GM19240 (cell line): Measurements from ENCODE around the gene KRT73.

Experiments
- DNase-seq: peaks from one replicate; pipeline ENCODE4 v3.0.0; 2011; ENCODE audit warnings: low spot score; ENCODE audit not compliant: insufficient read length

Gene KRT73

DNA sequence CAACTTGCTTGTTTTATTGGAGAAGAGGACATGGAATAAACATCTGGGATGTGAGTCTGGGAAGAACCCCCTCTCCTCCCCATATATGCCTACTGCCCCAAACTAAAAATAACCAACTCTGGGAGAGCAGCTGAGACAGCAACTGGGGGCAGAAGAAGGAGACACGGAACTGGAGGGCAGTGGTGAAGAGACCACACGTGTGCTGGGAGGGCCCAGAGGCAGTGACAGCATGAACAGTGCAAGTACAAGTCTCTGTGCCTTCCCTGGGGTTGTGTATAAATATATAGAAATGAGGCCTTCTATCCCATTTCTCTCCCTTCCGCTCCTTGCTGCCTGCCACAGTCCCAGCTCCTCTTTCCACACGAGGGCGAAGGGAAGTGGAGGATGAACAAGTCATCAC lies 4.0 kb upstream of the KRT73 start:
- no peak for DNase-seq

DNA sequence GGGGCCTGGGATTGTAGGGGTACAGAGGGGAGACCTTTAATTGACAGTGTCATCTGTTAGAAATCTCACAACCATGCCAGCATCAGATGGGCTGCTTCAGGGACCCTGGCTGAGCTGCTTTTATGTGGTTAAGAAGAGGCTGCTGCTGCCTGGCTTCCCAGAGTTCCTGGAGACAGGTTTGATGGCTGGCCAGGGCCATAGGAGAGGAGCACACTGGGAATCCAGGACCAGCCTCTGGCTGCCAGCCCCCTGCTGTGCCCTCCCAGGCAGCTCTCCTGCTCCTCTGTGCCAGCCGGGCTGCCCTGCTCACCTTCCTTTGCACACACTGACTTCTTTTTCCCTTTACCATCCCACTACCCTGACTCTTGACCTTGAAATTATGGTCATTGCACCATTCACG lies 507 bp upstream of the KRT73 start:
- no peak for DNase-seq

DNA sequence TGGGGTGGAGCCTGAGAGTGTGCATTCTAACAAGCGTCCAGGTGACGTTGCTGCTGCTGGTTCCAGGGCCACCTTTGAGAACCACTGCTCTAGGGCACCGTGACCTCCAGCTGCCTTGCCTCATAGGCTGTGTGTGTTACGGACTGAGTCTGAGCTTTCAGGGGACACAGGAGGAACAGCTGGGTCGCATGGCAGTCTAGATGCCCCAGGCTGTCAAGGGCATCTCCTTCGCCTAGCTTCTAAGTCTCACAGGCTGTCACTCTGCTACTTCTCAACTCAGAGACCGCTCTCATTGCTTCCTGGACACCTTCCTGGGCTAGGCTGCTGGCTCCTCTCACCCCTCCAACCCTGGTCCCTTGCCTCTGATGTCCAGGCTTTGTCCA lies 965 bp downstream of the KRT73 start:
- no peak for DNase-seq

DNA sequence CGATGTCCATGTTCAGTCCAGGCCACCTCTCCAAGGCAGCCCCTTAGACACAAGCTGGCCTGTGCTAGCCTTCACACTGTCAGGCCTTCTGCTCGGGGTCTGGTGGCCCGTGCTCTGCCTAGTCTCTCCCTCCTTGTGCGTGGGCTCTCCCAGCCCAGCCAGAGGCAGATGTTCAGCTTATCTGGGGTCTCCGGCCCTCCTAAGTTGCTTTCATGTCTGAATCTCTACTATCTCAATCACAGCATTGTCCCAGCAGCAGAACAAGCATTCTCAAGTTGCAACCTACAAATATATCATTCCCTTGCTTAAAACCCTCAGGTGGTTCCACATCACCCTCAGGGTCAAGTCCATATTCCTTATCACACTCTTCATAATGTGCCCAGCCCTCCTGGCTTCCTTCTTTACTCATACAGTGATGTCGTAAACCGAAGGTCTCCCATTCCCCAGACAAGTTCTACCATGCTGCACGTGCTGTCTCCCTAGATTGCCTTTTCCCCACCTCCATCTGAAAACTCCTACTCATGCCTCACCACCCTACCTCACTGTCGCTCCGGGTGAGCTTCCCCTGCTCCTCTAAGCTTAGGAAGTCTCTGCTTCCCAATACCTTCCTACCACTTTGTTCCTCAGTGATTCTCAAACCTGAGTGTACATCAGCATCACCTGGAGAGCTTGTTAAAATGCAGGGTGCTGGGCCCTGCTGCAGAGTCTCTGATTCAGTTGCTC lies 1.5 kb downstream of the KRT73 start:
- no peak for DNase-seq

DNA sequence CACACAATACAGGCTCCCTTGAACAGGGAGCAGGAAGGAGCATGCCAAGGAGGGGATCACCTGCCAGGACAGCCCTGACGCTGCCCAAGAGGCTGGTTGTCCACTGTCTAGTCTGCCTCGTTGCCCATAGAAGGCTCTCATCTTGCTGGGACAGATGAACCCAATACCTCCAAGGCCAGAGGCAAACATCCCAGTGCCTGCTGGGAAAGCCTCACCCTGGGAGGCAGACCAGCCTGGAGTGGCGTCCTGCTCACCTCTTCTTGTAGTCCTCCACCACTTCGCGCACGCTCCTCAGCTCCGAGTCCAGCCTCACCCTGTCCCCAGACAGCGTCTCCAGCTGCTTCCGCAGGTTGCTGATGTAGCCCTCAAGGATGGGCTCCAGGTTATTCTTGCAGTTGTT lies 2.4 kb downstream of the KRT73 start:
- no peak for DNase-seq

DNA sequence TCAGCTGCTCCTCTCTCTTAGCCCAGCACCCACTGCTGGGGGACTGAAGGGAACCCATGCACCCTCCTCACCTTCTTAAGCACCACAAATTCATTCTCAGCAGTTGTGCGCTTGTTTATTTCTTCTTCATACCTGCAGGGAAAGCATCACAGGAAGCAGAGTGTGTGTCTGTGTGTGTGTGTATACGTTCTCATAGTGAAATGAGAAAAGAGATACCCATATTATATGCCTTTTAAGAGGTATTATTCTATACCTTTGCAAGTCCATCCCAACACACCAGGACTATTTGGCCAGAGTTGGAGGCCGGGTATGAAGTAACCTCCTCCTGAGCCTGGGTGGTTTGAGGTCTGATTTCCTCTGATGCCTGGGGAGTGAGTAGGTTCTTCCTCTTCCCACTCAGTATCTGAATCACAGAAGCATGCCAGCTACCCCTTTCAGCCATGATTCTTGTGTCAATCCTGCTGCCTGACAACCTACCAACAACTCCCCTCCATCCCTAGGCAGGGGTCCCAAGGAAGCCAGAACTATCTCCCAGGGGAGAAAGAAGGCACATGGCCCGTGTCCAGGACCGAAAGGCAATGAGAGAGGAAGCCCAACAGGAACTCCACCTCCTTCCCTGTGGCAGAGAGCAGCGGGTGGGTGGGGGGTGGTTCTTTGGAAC lies 3.0 kb downstream of the KRT73 start:
- DNase-seq = no peak

DNA sequence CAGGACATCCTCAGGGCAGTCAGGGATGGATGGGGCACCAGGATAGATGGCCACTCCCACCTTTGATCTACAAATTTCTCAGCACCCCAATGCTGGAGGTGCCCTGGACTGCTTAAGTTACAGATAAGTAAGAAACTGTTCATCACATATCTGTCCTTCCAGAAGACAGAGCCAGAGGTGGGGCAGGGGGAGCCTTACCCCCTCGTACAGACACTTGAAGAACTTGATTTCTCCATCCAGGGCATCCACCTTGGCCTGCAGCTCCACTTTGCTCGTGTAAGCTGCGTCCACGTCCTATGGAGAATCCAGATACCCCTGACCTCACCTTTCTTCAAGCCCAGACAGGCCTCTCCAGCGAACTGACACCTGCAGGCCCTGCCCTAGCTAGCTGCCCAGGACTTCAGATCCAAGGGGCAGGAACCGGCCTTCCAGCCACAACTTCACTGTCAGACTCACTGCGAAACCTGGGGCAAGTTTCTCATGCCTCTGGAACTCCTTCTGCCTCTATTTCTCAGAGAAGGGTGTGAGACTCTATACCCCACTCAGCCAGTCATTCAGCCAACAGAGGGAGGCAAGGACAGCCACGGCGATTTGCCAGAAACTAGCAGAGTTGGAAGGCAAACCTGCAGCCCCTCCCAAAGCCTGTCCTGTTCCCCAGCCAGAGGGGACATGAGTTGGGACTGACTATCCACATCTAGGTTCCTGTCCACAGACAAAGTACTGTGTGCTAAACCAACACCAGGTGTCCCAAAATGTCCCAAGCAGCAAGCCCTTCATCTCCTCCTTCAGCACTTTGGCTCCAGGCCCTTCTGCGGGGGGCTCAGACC lies 3.8 kb downstream of the KRT73 start:
- DNase-seq = no peak

DNA sequence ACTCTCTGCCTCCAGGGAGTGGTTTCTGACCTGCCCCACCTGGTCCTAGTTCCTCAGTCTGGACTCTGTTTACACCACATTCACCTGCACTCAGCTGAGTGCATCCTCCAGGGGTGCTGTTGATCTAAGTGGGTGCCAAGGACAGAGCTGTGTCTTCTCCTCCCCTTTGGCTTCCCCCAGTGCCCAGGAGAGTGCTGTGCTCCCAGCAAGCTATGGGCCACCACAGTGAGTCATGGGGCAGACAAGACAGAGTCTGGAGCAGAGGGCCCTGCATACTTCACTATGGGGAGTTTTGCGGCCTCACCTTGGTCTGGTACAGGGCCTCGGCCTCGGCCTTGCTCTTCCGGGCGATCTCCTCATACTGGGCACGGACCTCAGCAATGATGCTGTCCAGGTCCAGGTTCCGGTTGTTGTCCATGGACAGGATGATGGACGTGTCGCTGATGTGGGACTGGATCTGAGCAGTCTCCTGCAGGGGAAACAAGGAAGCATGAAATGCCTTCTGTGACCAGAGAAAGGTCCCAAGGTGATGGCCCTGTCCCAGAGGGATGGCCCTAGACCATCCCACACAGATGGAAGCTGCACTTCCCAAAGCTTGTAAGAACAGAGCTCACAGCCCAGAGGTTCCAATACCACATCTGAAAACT lies 4.9 kb downstream of the KRT73 start:
- no peak for DNase-seq

DNA sequence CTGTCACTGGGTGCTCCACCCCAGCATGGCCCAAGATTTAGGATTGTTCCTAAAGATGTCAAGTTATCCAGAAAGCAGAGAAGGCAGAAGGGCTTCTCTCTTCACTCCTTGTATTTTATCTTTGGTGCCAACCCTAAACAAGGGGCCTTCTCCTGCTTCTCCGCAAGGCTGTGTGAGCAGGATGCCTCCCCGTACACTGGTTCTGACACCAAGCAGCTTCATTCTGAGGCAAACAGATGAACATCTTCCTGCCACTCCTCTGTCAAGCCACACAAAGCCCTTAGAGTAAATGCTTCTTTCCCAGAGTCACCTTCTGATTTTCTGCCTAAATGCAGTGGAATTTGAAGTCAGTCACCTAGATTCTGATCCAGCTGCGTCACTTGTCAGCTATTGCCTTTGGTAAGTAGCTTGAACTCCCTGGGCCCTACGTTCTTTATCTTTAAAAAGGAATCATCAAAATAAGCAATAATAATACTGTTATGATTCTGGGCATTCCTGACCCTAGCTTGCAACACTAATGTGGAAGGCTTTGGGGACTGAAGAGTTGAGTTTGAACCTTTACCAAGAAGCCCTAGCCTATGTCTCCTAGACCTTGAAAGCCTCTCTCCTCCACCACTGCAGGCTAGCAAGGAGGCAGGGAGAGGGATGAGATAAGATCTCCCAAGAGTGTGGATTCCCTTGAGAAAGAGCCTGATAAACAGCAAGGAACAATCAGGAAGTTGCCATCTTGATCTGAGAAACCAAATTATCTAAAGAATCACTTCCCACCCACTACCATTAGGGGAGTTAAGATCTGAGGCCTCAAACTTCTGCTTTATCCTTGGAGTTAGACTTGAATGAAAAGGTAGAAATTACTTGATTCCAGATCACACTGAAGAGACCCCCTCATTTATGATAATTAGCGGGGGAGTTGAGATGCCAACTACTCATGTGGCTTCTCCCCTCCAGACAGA lies 5.7 kb downstream of the KRT73 start:
- DNase-seq = no peak

DNA sequence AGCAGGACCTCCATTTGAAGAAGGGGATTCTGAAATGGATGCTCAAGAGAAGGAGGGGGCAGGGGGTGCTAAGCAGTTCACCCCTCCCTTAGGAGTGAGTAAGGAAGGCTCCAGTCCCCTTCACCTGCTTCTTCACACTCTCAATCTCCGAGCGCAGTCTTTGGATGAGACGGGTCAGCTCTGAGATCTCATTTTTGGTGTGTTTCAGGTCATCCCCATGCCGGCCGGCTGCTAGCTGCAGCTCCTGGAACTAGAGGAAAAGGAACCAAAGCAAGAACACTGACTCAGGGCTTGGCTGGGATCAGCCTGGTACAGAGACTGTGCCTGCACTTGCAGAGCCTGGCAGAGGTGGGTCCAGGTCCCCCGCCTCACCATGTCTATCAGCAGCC lies 7.3 kb downstream of the KRT73 start:
- DNase-seq = no peak

DNA sequence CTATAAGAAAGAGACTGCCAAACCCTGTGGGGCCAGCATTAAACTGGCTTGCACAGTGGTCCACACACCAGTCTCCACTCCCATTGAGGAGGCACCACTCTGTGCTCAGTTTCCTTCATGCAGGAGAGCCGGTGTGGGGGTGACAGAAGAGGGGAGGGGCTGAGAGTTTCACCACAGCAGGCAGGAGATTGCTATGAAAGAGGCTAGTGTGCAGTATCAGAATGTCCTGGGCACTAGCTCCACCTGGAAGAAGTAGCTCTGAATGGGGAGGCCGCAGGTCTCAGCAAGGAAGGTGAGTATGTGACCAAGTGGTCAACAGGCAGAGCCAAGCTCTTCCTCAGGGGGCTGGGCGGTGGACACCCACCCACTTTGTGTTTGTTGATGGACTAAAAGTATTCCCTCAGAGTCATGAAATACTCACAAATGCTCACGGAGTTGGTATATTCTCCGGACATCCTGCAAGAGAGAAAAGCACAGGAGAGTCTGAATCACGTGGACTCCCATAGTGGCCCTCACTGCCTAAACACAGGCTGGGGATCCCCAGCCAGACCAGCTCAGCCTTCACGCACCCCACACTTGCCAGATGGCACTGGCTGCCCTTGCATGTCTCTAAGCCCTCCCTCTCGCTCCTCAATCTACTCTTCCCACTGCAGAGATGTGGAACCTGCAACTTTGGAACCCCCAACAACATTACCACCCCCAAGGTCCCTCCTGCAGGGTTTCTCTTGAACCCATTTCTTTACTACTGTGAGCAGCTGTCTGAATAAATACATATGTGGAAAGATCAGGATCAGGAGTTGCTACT lies 9.3 kb downstream of the KRT73 start:
- DNase-seq = no peak

DNA sequence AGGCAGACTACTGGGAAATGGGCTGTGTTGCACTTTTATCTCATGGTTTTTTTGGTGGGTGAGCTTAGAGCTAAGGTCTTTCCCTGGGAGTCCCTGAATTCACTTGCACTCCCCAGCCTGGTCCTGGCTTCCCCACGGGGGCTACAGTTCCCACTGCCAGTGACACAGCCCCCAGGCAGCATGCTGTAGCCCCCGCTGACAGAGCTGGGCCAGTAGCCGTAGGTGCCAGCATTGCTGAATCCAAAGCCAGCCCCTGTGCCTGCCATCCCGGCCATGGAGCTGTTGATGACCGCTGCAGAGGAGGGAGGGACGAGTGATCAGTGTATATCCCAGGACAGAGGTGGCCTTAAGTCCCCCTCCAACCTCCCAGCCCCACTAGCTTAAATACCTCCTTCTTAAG lies 10.2 kb downstream of the KRT73 start:
- DNase-seq = no peak

DNA sequence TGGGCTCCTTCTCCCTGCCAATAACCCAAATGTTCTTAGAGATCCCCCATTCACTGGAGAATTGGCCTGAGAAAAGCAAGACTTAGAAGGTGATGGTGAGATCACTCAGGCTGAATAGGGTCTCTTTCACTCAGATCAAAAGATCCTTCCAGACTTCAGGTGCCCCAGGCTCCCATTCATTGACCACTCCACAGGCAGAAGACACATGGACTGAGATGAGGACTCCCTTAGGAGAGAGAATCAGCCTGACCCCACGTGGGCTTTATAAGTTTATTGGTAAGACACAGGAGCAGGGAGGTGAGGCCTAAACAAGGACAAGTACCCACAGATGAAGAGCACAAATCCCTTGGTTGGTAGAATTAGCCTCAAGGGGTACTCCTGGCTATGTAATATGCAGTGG lies 11.0 kb downstream of the KRT73 start:
- DNase-seq = no peak

DNA sequence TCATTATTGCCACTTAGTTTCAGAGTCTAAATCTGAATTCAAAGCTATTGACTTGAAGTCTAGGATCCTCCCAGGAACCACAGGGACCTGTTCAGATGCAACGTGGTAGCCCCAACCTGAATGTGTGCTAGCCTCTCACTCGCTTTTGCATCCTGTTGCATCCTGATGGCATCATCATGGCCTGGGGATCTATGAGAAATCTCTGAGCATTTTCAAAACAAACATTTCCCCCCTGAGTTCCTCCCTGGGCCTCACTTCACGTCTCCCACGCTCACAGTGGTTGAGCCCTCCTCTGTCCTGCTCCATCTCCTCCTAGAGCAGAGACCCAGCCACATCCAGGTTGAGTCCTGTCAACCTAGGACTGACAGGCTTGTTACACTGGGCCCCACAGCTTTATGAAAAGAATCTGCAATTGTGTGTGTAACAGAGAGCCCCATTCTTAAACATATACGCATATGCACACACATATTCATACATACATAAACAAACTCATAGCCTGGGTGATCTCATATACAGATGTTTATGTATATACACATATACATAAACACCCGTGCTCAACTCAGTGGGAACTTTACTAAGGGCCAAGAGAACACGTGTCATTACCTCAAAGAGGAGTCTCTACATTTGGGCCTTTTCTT lies 11.7 kb downstream of the KRT73 start:
- DNase-seq = no peak

DNA sequence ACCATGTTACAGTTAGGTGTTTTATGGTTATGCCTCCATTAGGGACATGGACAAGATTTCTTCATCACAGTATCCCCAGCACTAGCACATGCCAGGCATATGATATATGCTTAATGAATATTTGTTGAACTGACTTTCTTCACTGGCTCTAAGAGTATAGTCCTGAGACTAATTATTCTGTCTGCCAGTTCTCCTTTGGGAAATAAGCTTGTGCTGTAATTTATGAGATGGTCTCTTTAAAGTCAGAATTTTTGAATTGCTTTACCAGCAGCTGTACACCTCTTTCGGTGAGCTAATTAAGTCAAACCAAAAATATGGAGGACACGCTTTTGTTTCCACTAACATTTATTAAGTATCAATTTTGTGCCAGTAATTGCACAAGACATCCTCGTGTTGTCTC lies 12.3 kb downstream of the KRT73 start:
- no peak for DNase-seq

DNA sequence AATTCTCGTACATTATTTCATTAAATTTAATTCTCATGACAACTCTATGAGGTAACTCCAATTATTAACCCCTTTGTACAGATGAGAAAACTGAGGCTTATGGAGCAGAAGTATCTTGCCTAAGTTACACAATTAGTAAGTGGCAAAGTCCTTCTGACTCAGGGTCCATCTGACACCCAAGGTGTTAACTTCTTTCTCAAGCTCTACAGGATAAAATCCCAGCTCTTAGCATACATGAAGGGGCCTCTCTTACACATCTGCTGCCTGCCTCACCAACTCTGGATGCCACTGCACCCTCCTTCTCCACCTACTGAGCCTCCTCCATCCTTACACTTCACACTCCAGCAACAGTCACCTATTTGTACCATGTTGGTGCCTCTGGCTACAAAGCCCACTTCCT lies 12.8 kb downstream of the KRT73 start:
- DNase-seq = no peak

DNA sequence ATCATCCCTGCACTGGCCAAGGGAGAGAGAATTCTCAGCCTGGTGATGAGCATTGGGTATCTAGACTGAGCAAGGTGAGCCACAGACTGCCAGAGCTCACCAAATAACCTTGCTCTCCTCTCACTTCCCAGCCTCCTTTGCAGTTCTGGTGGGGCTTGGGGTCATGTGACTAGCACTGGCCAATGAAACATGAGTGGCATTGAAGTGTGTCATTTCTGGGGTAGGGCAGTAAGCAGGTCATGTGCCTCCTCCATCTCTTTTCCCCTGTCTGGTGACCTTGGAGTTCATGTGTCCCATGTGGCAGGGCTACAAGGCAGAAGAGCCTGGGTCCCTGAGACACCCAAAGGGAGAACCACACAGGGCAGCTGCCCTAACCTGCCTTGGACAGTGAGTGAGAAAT lies 13.5 kb downstream of the KRT73 start:
- no peak for DNase-seq

DNA sequence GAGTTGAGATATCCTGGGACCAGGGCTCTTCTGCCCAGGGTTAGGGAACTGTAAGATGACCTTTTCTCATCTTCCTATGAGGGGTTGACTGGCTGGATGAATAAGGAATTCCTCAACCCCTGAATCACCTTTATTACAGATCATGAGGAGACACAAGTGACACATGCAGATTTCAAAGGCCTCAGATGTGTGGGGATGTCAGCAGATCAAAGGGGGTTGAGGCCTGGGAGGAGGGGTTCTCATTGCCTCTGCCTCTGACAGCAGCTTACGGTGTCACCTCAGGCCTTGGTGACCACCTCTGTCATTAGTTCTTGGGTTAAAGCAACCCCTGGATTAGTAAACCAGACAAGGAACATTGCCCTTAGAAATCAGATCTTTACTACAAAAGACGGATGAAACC lies 15.0 kb downstream of the KRT73 start:
- DNase-seq = no peak

DNA sequence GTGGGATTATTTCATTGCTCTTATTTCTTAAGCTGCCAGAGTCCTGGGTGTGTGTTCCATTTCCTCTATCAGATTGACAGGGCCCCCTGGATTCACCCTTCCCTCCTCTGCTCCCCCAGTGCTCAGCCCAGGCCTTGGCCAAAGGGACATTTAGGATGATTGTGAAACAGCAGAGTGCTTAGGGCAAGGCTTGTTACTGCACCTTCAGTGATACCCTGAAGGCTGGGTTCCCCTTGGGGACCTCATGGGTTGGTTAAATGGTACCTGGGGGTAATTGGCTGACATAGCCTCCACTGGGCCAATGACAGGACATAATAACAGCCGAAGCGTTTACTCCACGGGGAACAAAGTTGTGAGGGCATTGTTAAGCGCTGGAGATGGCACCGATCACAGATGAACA lies 15.8 kb downstream of the KRT73 start:
- no peak for DNase-seq

DNA sequence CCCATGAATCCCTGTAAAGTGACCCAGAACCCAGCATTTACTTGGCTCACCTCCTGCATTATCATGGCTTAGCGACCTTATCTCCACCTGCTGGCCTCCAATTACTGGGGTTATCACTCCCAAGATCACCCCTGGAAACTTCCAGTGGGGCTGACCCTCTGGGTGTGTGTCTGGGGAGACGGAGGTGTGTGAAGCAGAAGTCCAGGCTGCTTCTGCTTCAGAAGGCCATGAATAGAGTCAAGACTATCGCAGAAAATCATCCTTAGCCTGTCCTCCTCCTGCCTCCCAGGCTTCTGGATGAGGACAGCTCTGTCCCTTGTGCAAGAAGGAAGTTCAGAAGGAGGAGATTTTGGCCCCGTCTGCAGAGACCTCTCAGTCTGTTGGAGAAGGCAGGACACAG lies 16.7 kb downstream of the KRT73 start:
- no peak for DNase-seq
